ENCODE measurements around the gene LAMC2.

Gene LAMC2

DNA sequence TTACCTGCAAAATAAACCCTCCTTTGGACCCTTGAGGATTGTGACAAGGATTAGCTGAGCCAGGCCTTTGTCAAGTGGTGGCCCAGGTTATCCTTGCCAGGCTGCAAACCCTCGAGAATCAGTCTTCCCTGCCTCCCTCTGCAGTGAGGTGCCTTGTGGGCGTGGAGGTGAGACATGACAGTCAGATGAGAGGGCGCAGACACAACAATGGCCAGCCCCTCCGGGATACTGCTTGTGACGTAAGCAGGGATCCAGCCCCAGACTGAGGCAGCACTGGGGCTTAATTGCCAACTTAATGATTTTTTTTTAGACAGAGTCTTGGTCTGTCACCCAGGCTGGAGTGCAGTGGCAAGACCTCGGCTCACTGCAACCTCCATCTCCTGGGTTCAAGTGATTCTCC lies 104.6 kb downstream of the LAMC2 start:
- FAIRE-seq, result no peak

GRCh38 chr1:183291216-183291762 lies 105.2 kb downstream of the LAMC2 start:
- FAIRE-seq, result no peak

- no peak for FAIRE-seq
Measured at GRCh38 chr1:183291802-183292514, 105.9 kb downstream of the LAMC2 start.

- FAIRE-seq, result no peak
Measured at GRCh38 chr1:183293241-183293640, 107.2 kb downstream of the LAMC2 start.

GRCh38 chr1:183293876-183294275 lies 107.8 kb downstream of the LAMC2 start:
- FAIRE-seq, result no peak
